Middle frontal gyrus (tissue), 1 donor: Measurements from ENCODE around the gene GINS1.

Experiments
- DNase-seq: peaks from one replicate; pipeline ENCODE4 v3.0.0-alpha.2; 2015; ENCODE audit warnings: low spot score; ENCODE audit errors: extremely low spot score

The GINS1 gene

DNA sequence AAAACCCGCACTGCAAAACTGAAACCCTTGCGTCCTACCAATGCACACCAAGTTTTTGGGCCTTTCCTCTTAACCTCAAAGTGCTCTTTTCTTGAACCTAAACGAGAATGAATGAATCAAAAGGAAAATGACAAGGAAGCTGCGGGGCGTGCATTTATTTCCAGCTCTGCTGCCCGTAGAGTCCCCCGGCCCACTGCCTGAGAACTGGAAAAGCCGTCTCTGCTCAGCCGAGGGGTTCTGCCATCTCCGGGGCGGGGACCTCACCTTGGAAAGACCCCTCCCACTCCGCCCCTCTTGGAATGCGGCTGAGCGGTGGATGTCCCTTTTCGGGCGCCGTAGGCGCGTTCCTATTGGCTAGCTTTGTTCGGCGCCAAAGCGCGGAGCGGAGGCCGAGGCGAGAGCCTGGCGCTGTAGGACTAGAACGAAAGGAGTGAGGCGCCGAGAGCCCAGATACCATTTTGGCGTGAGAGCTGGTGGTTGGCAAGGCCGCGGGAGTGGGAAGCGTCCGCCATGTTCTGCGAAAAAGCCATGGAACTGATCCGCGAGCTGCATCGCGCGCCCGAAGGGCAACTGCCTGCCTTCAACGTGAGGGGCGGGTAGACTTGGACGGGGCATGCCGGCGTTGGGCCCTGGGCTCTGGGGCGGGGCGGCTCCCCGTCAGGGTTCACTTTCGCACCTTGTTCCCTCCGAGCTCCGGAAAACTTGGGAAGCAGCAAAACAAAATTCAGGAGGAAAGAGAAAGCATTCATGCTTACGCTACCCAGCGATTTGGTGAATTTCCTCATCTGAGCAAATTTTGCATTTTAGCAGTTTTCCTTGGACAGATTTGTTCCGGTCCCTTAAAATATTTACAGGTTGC is at the start of gene GINS1:
Gene GINS1 (plus strand): TSS at position 363 of the 859 bp plus-strand sequence. CDS start 148 bp downstream, at position 511.
- DNase-seq = peak; percentile 78

DNA sequence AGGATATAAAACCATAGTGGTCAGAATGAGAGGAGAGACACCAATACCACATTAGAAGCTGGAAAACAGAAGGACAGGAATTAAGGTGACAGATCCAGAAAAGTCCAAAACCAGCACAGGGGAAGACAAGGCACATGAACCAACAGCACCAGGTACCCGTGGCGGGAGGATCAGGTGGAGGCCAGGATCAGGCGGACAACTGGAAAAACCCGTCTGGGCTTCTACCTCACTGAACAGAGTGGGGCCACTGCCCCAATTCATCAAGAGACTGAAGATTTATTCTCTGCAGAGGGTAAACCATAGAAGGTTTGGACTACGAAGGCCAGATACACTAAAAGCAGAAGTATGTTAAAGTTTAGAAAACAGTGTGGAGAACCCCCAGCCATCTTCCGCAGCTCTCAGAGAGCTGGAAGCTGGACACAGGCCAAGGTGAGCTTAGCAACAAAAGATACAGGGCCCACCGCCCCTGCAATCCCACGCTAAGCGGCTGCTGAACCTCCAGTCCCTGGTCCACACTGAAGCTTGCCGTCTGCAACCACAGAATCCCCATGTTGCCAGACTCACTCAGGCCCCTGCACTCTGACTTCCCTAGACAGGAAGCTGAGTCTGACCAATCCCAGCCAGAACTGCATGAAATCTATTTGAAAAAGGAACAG is 46.7 kb upstream of the GINS1 start:
- no peak for DNase-seq

DNA sequence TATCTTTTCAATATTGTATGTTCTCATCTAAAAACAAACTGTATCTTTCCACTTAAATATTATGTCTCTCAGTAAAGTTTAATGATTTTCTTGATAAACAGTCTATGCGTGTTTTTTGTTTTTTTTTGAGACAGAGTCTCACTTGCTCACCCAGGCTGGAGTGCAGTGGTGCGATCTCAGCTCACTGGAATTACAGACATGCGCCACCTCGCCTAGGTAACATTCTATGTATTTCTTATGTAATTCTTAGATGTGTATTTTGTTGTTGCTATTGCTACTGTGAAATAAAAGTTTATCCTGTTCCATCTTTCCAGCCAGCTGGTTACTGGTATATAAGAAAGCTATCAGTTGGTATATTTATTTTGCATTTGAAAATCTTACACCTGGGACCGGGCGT is 46.2 kb upstream of the GINS1 start:
- DNase-seq = no peak

DNA sequence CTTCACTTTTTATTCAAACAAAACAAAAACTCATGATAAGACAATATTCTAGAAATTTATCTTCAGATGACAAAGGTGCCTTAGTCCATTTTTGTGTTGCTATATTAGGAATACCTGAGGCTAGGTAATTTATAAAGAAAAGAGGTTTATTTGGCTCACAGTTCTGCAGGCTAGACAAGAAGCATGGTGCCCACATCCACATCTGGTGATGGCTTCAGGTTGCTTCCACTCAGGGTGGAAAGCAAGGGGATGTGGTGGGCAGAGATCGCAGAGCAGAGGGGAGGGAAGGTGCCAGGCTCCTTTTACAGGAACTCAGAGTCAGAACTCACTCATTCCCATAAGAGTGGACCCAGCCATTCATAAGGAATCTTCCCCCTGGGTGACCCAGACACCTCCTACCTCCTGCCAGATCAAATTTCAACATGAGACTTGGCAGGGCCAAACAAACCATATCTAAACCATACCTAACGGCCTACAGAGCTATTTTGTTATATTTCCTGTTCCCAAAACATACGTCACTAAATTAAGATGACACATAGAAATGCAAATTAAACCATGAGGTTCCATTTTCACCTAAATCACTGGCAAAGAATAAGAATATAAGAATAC is 43.2 kb upstream of the GINS1 start:
- DNase-seq = no peak

DNA sequence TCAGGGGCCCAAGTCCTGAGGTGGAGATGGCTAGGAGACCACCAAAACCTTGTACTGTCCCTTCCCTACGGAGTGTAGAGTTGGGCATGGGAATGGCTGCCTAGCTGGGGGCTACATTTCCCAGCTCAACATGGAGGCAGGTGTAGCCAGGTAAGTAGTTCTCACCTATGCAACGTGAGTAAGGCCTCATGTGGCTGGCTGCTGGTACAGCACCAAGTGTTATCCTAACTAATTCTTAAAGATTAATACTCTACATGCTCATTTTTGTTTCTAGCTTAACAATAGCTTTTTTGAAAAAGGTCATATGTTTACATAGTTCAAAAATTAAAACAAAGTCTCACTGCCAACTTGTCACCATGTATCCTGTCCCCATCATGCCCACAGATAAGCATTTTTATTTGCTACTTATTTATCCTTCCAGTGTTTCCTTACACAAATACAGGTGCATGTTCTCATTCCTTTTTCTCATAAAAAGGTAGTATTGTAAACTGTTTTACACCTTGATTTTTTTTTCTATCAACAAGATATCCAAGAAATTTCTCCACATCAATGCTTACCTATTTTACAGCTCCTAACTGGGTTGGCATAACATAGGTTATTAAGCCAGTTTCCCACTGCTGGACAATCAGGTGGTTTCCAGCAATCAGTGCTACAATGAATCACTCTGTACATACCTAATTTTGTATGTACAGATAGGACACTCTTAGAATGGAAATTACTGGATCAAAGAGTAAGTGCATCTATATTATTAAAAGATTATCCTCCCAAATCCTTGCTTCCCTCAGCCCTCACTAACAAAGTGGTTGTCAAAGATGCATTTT is 42.4 kb upstream of the GINS1 start:
- DNase-seq = no peak

DNA sequence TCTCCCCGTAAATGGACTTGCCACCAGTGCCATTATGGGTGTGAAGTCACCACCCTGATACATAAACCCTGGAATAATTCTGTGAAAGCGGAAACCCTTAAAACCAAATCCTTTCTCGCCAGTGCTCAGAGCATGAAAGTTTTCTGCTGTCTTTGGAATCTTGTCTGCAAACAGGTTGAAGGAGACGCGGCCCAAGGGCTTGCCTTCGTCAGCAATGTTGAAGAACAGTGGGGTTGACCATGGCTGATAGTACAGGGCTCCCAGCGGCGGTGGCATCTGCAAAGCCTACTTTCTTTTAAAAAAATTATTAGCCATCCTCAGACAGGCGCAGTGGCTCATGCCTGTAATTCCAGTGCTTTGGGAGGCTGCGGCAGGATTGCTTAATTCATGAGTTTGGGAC is 38.9 kb upstream of the GINS1 start:
- no peak for DNase-seq

DNA sequence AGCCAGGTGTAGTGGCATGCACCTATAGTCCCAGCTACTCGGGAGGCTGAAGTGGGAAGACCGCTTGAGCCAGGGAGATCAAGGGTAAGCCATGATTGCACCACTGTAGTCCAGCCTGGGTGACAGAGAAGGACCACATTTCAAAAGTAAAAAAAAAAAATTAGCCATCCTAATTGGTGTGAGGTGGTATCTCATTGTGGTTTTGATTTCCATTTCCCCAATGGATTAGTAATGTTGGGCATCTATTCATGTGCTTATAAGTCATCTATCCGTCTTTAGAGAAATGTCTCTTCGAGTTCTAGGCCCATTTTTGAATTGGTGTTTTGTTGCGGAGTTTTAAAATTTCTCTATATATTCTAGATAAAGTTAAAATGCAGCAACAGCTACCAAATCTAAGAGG is 38.5 kb upstream of the GINS1 start:
- no peak for DNase-seq

DNA sequence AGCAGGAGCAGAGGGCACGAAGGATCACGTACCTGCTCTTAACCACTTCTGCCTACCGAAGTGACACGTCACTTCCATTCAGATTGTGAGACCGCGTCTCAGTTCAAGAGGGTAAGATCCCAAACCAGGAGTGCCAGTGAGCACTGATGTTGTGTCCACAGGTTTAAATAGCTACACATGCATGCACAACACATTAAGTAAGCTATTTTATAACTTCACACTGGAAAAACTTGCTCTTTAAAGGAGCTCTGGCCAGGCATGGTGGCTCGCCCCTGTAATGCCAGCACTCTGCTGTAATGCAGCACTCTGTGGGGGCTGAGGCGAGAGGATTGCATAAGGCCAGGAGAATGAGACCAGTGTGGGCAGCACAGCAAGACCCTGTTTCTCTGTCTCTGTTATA is 37.9 kb upstream of the GINS1 start:
- DNase-seq = no peak

DNA sequence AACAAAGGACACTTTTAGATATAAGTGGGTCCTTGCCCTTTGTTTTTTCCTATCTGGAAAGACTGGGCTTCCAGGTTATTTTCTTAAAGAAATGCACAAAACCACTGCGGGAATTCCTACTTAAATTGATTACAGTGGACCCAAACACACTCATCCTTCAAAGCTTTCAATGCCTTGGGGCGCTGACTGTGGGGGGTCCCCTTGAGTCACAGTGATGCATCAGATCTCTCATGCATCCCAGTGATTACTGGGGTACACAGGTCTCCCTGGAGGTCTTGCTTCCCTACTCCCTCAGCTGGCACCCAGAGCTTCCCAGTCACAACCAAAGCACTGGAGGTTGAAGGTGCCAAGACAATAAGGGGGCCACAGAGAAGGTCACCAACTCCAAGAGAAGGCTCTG is 37.5 kb upstream of the GINS1 start:
- DNase-seq = no peak

DNA sequence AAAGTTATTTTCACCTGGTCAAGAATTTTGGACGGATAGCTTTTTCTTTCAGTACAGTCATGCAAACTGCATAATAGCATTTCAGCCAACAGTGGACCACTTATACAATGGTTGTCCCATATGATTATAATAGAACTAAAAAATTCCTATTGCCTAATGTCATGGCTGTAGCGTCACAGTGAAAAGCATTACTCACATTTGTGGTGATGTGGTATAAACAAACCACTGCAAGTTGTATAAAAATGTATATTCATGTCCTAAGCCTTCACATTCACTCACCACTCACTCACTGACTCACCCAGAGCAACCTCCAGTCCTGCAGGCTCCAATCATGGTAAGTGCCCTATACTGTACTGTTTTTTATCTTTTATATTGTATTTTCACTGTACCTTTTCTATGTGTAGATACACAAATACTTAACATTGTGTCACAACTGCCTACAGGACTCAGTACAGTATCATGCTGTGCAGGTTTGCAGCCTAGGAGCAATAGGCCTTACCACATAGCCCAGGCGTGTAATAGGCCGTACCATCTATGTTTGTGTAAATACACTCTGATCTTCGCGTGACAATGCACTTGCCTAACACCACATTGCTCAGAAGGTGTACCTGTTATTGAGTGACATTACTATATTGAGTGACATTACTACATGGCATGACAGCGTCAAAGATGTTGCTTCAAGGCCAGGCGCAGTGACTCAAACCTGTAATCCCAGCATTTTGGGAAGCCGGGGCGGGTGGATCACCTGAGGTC is 34.7 kb upstream of the GINS1 start:
- DNase-seq = no peak

DNA sequence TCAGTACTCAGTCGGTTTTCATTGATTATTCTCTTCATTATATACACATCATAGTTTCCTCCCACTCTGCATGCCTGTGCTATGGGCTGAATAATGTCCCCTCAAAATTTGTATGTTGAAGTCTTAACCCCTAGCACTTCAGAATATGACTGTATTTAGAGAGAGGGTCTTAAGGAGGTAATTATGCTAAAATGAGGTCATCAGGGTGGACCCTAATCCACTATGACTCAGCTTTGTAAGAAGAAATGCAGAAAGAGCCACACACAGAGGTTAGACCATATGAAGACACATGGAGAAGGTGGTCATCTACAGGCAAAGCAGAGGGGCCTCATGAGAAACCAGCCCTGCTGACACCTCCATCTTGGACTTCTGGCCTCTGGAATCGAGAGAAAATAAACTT is 32.6 kb upstream of the GINS1 start:
- no peak for DNase-seq

DNA sequence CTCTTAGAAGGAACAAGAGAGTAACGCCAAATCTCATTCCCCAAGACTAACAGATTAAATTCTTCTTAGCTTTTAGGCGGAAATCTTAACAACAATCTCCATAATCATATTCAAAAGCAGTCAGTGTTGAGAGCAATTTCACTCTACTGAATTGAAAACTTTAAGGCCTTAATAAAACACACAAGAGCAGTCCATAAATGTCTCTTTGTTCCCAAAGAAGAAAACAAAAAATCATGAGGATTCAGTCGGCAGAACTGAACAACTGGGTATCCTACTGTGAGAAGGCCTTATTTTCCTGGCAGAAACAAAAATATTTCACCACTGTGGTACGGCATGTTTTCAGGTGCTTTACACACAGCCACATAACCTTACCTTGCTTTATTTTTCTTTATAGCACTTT is 31.2 kb upstream of the GINS1 start:
- DNase-seq = no peak

DNA sequence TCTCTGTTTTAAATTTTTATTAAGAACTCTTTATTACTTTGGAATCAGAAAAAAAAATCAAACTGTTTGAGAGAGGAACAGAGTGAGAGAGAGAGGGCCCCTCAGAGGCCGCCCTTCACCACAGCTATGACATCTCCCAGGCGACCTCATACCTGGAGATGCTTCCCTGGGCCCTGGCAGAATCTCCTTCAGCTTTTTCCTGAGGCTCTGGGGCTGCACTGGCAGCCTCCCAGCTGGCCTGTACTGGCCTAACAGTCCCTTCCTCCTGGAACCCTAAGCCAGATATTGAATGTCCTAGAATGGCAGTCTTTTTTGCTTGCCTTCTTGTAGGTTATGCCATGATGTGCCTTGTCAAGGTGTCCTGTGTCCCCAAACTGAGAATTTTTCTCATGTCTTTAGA is 30.6 kb upstream of the GINS1 start:
- DNase-seq = no peak

DNA sequence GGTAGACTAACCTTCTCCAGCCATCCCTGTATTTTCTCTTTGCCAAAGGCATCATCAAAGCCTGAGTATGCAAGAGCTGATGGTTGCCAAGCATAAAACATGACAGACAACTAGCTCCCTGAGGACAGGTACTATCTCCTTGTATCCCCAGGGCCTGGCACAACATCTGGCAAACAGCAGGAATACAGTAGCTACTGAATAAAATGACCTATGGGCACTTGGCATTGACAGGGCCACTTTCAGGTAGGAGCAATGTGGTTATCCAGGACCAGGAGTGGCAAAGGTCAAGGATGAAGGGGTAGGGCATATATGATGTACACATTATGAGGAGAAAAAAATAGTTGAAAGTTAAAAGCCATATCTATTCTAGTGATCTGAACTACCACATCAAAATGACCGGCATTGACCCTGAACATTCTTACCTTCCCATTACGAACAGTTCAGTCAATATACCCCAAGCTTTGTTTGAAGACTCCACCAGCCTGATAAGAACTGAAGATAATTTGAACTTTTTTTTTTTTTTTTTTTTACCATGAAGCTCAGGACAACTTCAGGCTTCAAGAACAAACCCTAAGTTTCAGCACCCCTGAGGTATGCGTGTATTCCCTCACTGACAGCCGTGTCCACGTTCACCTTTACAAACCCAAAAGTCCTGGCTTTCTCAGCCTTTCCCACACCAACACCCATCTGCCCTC is 29.1 kb upstream of the GINS1 start:
- DNase-seq = no peak

DNA sequence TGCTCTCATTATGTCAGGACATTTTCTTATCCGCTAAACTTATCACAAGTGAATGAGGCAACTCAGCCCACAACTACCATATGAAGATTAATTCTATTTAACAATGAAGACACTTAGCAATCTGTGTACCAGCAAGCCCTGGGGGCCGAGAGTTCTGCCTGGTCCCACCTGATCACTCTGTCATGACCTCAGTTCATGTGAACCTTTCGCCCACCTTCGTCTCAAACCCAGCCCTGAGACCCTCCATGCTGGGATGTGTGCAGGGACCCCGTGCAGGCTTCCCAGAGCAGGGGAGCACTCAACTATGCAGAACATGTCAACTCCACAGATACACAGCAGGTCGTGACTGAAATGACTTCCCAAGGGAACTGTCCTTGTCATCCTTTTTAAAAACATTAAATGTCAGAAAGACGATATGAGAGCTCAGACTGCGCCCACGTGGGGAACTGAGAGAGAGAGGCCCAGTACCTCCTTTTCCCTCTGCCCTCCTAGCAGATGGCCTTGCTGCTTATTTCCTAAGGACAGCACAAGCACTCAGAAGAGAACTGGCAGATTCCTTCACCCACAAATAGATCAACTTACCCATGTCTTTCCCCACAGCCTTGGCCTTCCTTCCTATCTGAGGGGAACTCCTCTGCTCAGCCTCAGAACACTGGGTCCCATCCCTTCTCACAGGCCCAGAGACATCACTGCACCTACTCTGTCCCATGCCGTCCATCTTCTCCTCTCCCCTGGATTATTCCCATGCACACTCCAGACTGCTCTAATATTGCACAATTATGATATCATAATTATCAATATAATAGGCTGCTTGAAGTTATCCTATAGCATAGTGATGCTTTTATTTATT is 28.4 kb upstream of the GINS1 start:
- no peak for DNase-seq

DNA sequence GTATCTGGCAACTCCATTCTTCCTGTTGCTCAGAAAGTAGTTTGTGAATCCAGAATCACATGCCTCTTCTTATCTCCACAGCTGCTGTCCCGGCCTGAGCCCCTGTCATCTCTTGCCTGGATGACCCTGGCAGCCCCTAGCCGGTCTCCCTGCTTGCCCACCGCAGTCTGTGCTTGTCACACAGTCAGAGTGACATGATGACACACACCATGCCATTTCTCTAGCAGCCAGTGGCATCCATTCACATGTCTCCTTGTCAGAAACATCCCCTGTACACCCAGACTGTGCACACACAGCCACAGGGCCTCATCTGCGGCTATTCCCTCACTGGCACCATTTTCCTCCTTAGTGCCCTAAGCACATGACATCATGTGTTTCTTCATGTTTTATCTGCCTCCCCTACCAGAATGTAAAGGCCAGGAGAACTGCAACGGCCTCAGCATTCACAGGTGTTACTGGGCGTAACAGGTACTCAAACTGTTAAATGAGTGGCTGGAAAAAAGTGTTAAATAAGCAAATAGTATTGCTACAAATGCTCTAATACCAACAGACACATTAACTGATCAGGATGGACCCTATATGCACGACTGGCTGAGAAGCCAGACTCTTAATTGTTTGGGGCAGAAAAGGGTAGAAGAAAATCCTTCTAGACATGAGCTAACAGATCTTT is 26.4 kb upstream of the GINS1 start:
- DNase-seq = no peak

DNA sequence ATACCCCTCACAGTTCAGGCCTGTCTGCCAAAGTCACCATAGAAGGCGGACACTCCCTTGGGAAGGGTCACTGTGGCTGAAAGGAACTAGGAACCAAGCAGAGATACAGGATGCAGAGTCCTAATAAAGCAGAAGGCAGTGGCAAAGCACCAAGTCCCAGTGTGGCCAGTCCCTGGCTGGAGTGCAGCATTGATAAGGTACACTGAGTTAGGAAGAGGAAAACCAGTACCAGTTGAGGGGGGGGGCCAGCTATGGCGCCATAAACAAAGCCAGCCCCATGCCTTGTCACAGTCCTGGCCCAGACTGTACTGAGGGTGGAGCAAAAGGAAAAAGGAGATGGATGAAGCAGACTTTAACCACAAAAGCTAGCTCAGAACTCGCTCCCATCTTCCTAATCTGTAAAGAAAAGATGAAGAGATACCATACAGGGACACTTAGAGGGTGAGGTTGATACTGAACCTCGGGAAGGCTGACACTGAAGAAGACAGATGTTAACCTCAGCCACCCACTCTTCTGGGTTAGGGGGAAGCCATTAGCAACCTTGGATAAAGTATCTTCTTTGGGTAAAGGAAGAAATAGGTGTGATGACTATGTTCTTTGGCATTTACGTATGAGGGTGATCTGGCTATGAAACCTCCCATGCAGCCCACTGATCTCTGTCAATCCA is 24.6 kb upstream of the GINS1 start:
- no peak for DNase-seq

DNA sequence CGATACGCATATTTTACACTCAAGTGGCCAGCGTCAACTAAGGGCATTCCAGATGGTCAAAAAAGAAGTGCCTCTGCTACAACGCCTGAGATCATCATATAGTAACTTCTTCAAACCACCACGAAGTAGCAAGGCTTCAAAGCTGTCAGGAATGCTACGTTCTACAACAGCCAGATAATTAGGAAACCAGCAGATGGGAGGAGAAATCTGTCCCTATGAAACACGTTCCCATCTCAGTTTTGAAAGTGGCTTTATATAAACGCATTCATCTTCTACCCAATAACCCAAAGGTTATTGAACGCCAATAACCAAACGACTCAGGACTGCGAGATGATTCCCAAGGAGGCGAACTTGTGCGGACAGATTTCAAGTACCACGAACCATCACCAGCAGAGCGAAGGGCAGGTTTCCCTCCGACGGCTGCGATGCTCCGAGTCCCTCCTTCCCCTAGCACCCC is 18.0 kb upstream of the GINS1 start:
- DNase-seq = no peak
